GM21390 (cell line): ENCODE results near the gene TCHHL1.
"Not testable (repeated sequence)": the region's sequence is repeated elsewhere in the genome, so short reads cannot be mapped to it uniquely, and the experiment has no call there.

Source experiments
- ATAC-seq: cut with Tn5 transposase; IDR thresholded peaks from one replicate; pipeline ENCODE4 v1.9.1; 2021; ENCODE audit not compliant: unreplicated experiment

Gene TCHHL1

GRCh38 chr1:152096931-152097330 lies 8.1 kb upstream of the TCHHL1 start:
- no peak for ATAC-seq

GRCh38 chr1:152086760-152087159 lies 2.1 kb downstream of the TCHHL1 start:
- ATAC-seq = no peak

GRCh38 chr1:152084853-152085252 lies 4.0 kb downstream of the TCHHL1 start:
- ATAC-seq = no peak

- ATAC-seq = not testable (repeated sequence)
These were observed 7.8 kb downstream of the TCHHL1 start for GRCh38 chr1:152081026-152081425.

GRCh38 chr1:152080494-152080893 lies 8.4 kb downstream of the TCHHL1 start:
- ATAC-seq = not testable (repeated sequence)

GRCh38 chr1:152078831-152079441 lies 9.9 kb downstream of the TCHHL1 start:
- ATAC-seq = no peak

GRCh38 chr1:152072311-152072710 lies 16.6 kb downstream of the TCHHL1 start:
- no peak for ATAC-seq

- ATAC-seq = no peak
These were observed 17.7 kb downstream of the TCHHL1 start for GRCh38 chr1:152071123-152071522.

GRCh38 chr1:152067929-152068328 lies 20.9 kb downstream of the TCHHL1 start:
- no peak for ATAC-seq

GRCh38 chr1:152067150-152067549 lies 21.7 kb downstream of the TCHHL1 start:
- no peak for ATAC-seq

GRCh38 chr1:152061952-152062351 lies 26.9 kb downstream of the TCHHL1 start:
- no peak for ATAC-seq

- ATAC-seq = no peak
These were observed 35.5 kb downstream of the TCHHL1 start for GRCh38 chr1:152053375-152053774.

- no peak for ATAC-seq
These were observed 36.3 kb downstream of the TCHHL1 start for GRCh38 chr1:152052606-152053005.

- no peak for ATAC-seq
These were observed 37.8 kb downstream of the TCHHL1 start for GRCh38 chr1:152050886-152051675.

- no peak for ATAC-seq
These were observed 39.4 kb downstream of the TCHHL1 start for GRCh38 chr1:152049291-152050083.

- ATAC-seq = no peak
These were observed 40.4 kb downstream of the TCHHL1 start for GRCh38 chr1:152048416-152049009.

GRCh38 chr1:152047730-152048415 lies 41.0 kb downstream of the TCHHL1 start:
- peak; percentile 92 for ATAC-seq

- no peak for ATAC-seq
These were observed 41.5 kb downstream of the TCHHL1 start for GRCh38 chr1:152047413-152047729.

- ATAC-seq = no peak
These were observed 44.5 kb downstream of the TCHHL1 start for GRCh38 chr1:152044386-152044785.

GRCh38 chr1:152043870-152044269 lies 45.0 kb downstream of the TCHHL1 start:
- no peak for ATAC-seq

- ATAC-seq = no peak
These were observed 46.8 kb downstream of the TCHHL1 start for GRCh38 chr1:152042030-152042429.
